ENCODE measurements around the gene MSRB3. TPM values are rescaled to one million over a fixed set of nuclear protein-coding genes. Genes with fewer than 3 reads are reported as not detected.
"Not testable (repeated sequence)": the region's sequence is repeated elsewhere in the genome, so short reads cannot be mapped to it uniquely, and the experiment has no call there.

MSRB3 gene
- total RNA-seq, 1 donor from 2014 or later: 47.3 TPM

DNA sequence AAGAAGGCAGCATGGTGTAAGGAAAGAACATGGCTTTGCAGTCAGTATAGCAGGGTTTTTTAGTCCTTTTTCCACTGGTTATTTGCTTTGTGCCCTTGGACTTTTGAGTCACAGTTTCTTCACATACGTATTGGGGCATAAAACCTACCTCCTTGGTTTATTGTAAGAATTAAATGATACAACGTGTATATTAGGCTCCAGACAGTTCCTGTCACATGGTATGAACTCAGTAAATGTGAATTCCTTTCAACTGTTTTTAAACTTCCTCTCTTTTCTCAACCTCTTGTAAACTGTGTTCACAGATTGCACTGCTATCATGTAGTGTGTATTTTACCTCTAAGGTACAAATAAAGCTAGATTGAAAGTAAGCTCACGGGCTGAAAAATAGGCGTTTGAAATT, 29.5 kb downstream of the MSRB3 start:
- Histone ChIP-seq H3K27me3 (ENCODE audit: low read depth) (no peaks in the 10 kb centered on the region), H3K9me3 (no peaks in the 10 kb centered on the region), H3K36me3 (no peaks in the 10 kb centered on the region), H3K4me3 (no peak overlapping the region), H3K27ac (no peak overlapping the region), H3K4me1 (peaks cover 15% of the 10 kb centered on the region)
- ATAC-seq: no peak
- intact Hi-C loops (cut with DNase I): no loop called here
- DNase-seq: no peak
- TF ChIP-seq, protein P1, sequence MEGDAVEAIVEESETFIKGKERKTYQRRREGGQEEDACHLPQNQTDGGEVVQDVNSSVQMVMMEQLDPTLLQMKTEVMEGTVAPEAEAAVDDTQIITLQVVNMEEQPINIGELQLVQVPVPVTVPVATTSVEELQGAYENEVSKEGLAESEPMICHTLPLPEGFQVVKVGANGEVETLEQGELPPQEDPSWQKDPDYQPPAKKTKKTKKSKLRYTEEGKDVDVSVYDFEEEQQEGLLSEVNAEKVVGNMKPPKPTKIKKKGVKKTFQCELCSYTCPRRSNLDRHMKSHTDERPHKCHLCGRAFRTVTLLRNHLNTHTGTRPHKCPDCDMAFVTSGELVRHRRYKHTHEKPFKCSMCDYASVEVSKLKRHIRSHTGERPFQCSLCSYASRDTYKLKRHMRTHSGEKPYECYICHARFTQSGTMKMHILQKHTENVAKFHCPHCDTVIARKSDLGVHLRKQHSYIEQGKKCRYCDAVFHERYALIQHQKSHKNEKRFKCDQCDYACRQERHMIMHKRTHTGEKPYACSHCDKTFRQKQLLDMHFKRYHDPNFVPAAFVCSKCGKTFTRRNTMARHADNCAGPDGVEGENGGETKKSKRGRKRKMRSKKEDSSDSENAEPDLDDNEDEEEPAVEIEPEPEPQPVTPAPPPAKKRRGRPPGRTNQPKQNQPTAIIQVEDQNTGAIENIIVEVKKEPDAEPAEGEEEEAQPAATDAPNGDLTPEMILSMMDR (IDR thresholded peaks at IDR 0.05): no peak

DNA sequence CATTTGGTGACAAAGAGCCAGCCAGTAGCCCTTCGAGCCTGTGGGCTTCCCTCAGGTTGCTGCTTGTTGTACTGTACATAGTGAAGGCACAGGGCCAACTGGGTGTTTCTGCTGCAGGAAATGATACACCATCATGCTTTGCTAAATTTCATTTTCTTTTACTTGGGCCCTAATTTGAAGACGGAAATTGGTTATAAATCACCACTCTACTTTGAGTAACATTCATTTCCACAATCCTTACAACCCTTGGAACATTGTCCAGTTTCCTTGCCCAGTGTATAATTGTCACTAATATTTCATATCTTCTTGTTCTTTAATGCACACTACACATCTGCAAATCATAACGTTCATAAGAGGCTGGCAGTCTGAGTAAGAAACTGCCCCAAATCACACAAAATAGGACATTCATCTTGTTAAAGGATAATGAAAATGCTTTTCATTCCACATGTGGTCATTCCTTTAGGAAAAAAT, 30.2 kb downstream of the MSRB3 start:
- H3K27ac ChIP-seq: no peak overlapping the region
- H3K4me1 ChIP-seq: peaks cover 15% of the 10 kb centered on the region
- no peaks in the 10 kb centered on the region for H3K36me3 ChIP-seq
- no peaks in the 10 kb centered on the region for H3K27me3 ChIP-seq (ENCODE audit: low read depth)
- no peak overlapping the region for H3K4me3 ChIP-seq
- H3K9me3 ChIP-seq: no peaks in the 10 kb centered on the region
- TF ChIP-seq, protein P1 (IDR thresholded peaks at IDR 0.05): no peak
- ATAC-seq (no peak), DNase-seq (no peak)
- intact Hi-C loops (cut with DNase I): no loop called here

DNA sequence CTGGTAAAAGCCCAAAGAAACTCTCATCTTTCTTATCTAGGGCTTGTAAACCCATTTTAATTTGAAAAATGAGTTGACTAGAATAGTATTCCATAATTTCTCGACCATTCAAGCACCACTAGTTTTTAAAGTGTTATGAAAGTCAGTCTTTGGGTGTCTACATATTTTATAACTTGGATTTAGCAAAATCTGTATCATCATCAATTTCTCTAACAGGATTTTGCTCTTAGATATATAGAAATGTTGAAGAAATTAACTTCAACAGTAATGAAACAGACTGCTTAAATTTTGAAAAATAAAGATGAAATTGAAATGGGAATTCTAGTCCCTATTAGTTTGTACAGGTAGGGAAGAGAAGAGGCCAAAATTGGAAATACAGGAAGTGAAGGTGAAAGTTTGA, 32.8 kb downstream of the MSRB3 start:
- Histone ChIP-seq H3K27ac (no peak overlapping the region), H3K9me3 (no peaks in the 10 kb centered on the region), H3K4me1 (peaks cover 15% of the 10 kb centered on the region), H3K4me3 (no peak overlapping the region), H3K27me3 (ENCODE audit: low read depth) (no peaks in the 10 kb centered on the region), H3K36me3 (no peaks in the 10 kb centered on the region)
- intact Hi-C loops (cut with DNase I): loop anchor here (10.0 kb wide), 1 partner anchor 774 kb away; no protein-coding TSS in a partner anchor
- TF ChIP-seq, protein P1 (IDR thresholded peaks at IDR 0.05): no peak
- ATAC-seq (no peak), DNase-seq (no peak)

DNA sequence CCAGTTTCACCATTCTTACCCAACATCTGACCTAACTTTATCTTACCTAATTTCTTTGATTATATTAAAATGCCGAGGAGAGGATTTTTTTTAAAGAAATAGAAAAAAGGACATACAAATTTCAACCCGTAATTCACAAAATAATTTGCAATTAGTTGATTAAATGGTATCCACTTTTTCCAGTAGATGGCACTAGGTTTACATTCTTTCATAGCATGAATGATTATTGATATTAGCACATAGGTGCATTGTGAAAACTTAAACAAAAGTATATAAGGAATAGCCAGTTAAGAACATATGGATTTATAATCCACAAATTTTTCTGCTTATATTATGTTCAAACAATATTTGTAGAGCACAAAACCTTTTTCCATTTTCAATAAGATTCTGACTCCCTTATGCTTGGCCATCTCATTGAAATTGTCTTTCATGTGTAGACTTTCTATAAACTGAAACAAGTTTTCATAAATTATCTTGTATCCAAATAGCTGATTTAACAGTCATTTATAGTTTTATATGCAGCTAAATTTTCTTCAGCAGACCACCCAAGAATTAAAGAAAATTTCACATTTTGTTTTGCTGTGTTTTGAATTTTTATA, 35.3 kb downstream of the MSRB3 start:
- ATAC-seq (no peak), DNase-seq (no peak)
- intact Hi-C loops (cut with DNase I): loop anchor here (10.0 kb wide), 1 partner anchor 771 kb away; no protein-coding TSS in a partner anchor
- no peaks in the 10 kb centered on the region for H3K36me3 ChIP-seq
- H3K4me1 ChIP-seq: no peaks in the 10 kb centered on the region
- TF ChIP-seq, protein P1 (IDR thresholded peaks at IDR 0.05): peak; percentile 37
- H3K9me3 ChIP-seq: no peaks in the 10 kb centered on the region
- no peak overlapping the region for H3K4me3 ChIP-seq
- H3K27me3 ChIP-seq (ENCODE audit: low read depth): no peaks in the 10 kb centered on the region
- no peak overlapping the region for H3K27ac ChIP-seq

DNA sequence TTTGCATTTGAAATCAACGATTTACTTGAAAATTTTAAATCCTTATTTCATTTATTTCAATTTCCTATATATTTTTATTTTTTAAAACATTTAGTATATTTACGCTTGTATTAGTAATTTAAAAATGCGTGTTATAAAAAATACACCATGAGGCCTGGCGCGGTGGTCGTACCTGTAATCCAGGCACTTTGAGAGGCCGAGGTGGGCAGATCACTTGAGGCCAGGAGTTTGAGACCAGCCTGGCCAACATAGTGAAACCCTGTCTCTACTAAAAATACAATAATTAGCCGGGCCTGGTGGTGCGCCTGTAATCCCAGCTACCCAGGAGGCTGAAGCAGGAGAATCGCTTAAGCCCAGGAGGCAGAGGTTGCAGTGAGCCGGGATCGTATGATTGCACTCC, 36.8 kb downstream of the MSRB3 start:
- not testable (repeated sequence) for H3K9me3 ChIP-seq; H3K4me3 ChIP-seq; DNase-seq; H3K36me3 ChIP-seq; ATAC-seq; H3K27me3 ChIP-seq (ENCODE audit: low read depth); H3K4me1 ChIP-seq; H3K27ac ChIP-seq
- intact Hi-C loops (cut with DNase I): loop anchor here (10.0 kb wide), 1 partner anchor 770 kb away; no protein-coding TSS in a partner anchor

DNA sequence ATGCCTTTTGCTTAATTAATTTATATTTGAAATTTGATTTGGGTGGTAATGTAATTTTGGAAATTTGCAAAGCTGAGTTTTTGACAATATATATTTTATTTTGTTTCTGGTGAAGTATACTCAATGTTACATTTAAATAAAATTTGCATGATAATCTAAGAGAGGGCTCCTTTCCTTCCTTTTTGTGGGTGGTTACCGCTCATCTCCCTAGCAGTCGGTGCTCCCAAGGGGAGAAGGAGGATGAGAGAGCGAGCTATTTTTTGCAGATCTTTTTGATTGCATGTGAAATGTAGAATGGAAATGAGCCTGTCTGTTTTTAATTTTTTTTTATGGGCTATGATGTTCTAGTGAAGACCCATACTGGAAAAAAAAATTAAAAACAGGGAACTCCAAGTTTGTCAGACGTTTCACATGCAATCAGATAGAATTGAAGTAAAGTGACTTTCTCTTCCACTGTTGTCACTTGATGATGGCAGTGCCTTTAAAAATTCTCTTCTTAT, 39.8 kb downstream of the MSRB3 start:
- no peak overlapping the region for H3K4me3 ChIP-seq
- H3K36me3 ChIP-seq: no peaks in the 10 kb centered on the region
- H3K27me3 ChIP-seq (ENCODE audit: low read depth): no peaks in the 10 kb centered on the region
- ATAC-seq (no peak), DNase-seq (no peak)
- no peaks in the 10 kb centered on the region for H3K4me1 ChIP-seq
- TF ChIP-seq, protein P1 (IDR thresholded peaks at IDR 0.05): no peak
- H3K27ac ChIP-seq: no peak overlapping the region
- H3K9me3 ChIP-seq: no peaks in the 10 kb centered on the region
- intact Hi-C loops (cut with DNase I): loop anchor here (10.0 kb wide), 1 partner anchor 767 kb away; no protein-coding TSS in a partner anchor

Data from lower lobe of right lung (tissue), 2 donors.